Neural progenitor cell (in vitro differentiated cells): Measurements from ENCODE around the gene FNIP2.

Experiments
- CTCF ChIP-seq: fragments of 200-600 bp; sonication (generic); IDR thresholded peaks from 2 replicates; pipeline ENCODE4 v1.5.1; 2017; ENCODE audit warnings: antibody characterized with exemption, mild to moderate bottlenecking
- EZH2 ChIP-seq: fragments of 200-600 bp; sonication (generic); IDR thresholded peaks from 2 replicates; pipeline ENCODE4 v1.6.1; 2017; ENCODE audit warnings: antibody characterized with exemption, mild to moderate bottlenecking, moderate library complexity
- EZH2phosphoT487 ChIP-seq: fragments of 200-600 bp; sonication (generic); IDR thresholded peaks from 2 replicates; pipeline ENCODE4 v1.6.1; 2017; ENCODE audit warnings: antibody characterized with exemption

- TF ChIP-seq CTCF (no peak), EZH2 (no peak), EZH2phosphoT487 (no peak)
These were observed 16.9 kb downstream of the FNIP2 start for GRCh38 chr4:158785718-158786117.
